Sigmoid colon (tissue), 4 donors: ENCODE measurements around the gene SLC35F4.

Experiments used
- EP300 ChIP-seq, 4 donors: sonication (generic); formaldehyde crosslinking; IDR thresholded peaks; one replicate each; pipeline ENCODE4 v1.6.1; 2017; ENCODE audit warnings: antibody characterized with exemption in 4 of 4
- POLR2A ChIP-seq, 2 donors: fragments of 450-650 bp; IDR thresholded peaks; one replicate each; pipeline ENCODE4 v1.6.1; 2016; ENCODE audit warnings: antibody characterized with exemption in 2 of 2, mild to moderate bottlenecking in 2 of 2, moderate library complexity in 2 of 2
- POLR2AphosphoS5 ChIP-seq, 4 donors: sonication (generic); formaldehyde crosslinking; IDR thresholded peaks; one replicate each; pipeline ENCODE4 v1.6.1; 2017; ENCODE audit warnings: antibody characterized with exemption in 4 of 4
- TF ChIP-seq, protein P1 (sequence below), 4 experiments: fragments of 450-650 bp in 3 of 4; fragments of 200-600 bp in 1 of 4; IDR thresholded peaks; one replicate each; pipeline ENCODE4 v1.5.1; 2016 to 2019; ENCODE audit warnings: antibody characterized with exemption in 4 of 4, mild to moderate bottlenecking in 3 of 4, moderate library complexity in 2 of 4

DNA sequence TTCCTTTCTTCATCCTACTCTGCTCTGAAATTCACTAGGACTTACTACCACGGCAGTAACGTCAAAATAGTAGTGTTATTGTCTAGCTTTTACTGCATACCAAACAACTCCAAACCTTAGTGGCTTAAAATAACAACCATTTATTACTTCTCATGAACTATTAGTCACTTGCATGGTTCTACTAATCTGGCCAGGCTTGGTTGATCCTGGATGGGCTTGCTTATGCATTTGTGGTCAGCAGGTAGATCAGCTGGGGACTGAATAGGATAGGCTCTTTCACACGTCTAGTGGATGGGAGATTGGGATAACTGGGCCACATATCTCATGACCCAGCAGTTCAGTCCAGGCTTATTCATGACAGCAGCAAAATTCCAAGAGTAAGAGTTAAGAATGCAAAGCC, 9.4 kb upstream of the SLC35F4 start:
- TF ChIP-seq, protein P1, sequence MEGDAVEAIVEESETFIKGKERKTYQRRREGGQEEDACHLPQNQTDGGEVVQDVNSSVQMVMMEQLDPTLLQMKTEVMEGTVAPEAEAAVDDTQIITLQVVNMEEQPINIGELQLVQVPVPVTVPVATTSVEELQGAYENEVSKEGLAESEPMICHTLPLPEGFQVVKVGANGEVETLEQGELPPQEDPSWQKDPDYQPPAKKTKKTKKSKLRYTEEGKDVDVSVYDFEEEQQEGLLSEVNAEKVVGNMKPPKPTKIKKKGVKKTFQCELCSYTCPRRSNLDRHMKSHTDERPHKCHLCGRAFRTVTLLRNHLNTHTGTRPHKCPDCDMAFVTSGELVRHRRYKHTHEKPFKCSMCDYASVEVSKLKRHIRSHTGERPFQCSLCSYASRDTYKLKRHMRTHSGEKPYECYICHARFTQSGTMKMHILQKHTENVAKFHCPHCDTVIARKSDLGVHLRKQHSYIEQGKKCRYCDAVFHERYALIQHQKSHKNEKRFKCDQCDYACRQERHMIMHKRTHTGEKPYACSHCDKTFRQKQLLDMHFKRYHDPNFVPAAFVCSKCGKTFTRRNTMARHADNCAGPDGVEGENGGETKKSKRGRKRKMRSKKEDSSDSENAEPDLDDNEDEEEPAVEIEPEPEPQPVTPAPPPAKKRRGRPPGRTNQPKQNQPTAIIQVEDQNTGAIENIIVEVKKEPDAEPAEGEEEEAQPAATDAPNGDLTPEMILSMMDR (IDR thresholded peaks at IDR 0.05): no peak
- no peak for TF ChIP-seq POLR2A (IDR thresholded peaks at IDR 0.05)
- TF ChIP-seq POLR2AphosphoS5 (IDR thresholded peaks at IDR 0.05): no peak
- no peak for TF ChIP-seq EP300 (IDR thresholded peaks at IDR 0.05)
